GM19239 (cell line): ENCODE results near the gene ZNF302.
A peak's percentile ranks its signal among the peaks of the same experiment; 100 is the strongest.

Experiments used
- DNase-seq: peaks from one replicate; pipeline ENCODE4 v3.0.0; 2011; ENCODE audit warnings: low spot score; ENCODE audit not compliant: insufficient read length
- FAIRE-seq: peaks from 2 replicates; lab custom pipeline; 2011; peaks lifted over from hg19 to GRCh38; lab: Jason Lieb, UNC

ZNF302 gene

DNA sequence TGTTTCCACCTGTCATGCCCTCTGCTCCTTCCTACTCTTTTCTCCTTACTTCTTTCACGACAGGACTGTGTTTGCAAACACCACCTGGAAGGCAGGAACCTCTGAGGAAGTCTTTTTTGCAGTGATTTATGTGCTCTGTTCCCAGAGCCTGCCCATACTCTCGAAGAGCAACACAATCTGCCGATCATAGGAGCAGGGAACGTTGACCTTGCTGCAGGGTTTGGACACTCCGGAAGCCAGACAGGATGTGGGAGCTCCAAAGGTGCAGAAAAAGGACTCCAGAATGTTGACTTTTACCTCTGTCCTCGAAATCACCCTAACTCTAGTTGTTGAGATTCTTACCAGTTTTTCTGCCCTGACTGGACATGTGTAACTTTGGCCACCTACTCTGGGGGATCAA lies 47.9 kb downstream of the ZNF302 start:
- DNase-seq, result no peak
- no peak for FAIRE-seq

GRCh38 chr19:34731019-34731829 lies 53.7 kb downstream of the ZNF302 start:
- no peak for DNase-seq
- FAIRE-seq, result no peak

GRCh38 chr19:34731964-34732363 lies 54.5 kb downstream of the ZNF302 start:
- FAIRE-seq, result no peak

DNA sequence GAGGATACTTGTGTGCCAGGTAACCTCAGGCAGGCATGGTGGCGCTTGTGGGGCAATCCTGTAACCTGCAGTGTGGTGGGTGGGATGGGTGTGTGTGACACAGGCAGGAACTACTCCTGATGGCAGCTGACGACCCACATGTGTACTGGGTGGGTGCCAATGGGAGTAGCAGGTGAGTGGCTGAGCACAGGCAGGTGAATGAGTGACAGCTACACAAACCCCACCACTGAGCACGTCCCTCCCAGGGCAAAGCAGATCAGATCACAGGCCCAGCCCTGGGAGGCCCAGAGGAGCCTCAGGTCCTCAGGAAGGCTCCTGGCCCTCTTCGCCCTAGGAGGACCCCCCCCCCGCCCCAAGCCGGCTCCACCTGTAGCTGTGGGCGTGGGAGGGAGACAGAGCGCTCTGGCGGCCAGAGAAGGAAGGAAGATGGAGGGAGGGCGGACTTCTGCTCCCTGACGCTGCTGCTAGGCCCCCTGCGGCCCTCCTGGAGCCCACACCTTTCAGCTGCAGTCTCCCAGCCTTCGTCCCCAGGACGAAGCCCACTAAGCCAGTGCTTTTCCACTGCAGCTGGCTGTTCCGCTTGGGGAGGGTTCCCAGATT lies 55.2 kb downstream of the ZNF302 start:
- DNase-seq (no peak), FAIRE-seq (no peak)

More at GRCh38 chr19:34731964-34732363, 54.5 kb downstream of the ZNF302 start:
- DNase-seq, result no peak

GRCh38 chr19:34733266-34733745 lies 55.8 kb downstream of the ZNF302 start:
- DNase-seq, result peak; percentile 14

DNA sequence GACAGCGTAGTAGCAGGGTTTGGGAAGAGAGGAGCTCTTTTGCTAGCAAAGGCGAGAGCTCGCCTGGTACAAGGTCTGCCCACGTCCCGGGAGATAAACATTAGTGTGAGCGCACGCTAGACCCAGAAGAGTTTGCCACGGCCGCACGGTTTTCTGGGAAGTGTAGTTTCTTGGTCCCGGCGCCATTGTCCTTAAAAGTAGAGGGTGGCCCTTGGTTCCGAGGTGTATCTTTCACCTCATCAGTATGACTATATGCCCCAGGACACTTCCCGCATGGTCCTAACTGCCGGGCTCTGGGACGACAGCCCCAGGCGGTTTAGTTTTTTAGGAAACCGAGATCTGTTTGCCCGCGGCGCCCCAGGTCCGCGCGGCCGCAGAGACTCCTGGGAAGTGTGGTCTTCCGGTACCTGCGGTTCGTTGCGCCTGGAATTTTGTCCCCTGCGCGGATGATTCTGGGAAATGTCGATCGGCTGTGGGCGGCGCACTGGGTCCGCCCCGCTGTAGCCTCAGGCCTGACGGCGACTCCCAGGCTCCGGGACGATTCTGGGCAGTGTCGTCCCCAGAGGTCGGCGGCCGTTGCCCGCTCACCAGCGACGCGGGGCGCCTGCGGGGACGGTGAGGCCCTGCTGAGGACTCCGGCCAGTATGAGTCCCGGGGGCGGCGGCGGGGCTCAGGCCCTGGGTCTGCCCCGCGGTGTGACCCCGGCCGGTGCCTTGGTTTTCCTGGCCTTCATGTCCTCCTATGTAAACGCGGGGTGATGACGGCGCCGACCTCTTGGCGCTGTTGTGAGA lies 56.5 kb downstream of the ZNF302 start, which contains the start of gene ZNF181:
Gene ZNF181, plus strand, starts transcription at position 498 of the 791 bp plus-strand sequence. CDS start 795 bp downstream, outside the sequence.
- peak; percentile 90 for FAIRE-seq
- peak; percentile 67 for DNase-seq

More at GRCh38 chr19:34733266-34733745, 55.8 kb downstream of the ZNF302 start:
- no peak for FAIRE-seq

GRCh38 chr19:34734537-34735103 lies 57.1 kb downstream of the ZNF302 start:
- FAIRE-seq (no peak), DNase-seq (no peak)
